ENCODE data around the gene CLRN3.

DNA sequence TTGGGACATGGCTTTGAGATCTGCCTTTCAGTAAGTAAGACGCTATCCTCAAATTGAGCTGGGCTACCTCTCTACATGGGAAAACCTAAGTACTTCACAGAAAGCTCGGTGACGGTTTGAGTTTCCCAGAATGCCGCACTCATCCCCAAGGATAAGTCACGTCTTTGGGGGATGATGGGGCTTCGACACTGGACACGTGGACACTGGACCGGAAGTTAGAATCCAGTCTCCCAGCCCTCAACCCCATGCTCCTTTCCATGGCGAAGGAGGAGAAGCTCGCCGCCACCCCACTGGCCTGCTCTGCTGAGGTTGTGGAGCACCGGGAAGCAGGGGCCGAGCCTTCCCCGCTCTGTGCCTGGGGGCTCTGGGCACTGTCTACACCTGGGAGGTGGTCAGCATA lies 41.6 kb upstream of the CLRN3 start:
- TF ChIP-seq, protein P1, sequence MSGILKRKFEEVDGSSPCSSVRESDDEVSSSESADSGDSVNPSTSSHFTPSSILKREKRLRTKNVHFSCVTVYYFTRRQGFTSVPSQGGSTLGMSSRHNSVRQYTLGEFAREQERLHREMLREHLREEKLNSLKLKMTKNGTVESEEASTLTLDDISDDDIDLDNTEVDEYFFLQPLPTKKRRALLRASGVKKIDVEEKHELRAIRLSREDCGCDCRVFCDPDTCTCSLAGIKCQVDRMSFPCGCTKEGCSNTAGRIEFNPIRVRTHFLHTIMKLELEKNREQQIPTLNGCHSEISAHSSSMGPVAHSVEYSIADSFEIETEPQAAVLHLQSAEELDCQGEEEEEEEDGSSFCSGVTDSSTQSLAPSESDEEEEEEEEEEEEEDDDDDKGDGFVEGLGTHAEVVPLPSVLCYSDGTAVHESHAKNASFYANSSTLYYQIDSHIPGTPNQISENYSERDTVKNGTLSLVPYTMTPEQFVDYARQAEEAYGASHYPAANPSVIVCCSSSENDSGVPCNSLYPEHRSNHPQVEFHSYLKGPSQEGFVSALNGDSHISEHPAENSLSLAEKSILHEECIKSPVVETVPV (CRISPR knock-in tag; IDR thresholded peaks at IDR 0.05) = no peak
- TF ChIP-seq ZNF8 (CRISPR knock-in tag; IDR thresholded peaks at IDR 0.05) (no peak), BACH2 (CRISPR knock-in tag; IDR thresholded peaks at IDR 0.05; ENCODE audit: borderline replicate concordance) (no peak), ARNTL (CRISPR knock-in tag; IDR thresholded peaks at IDR 0.05; ENCODE audit: borderline replicate concordance, low read depth) (no peak), ZNF565 (CRISPR knock-in tag; conservative IDR thresholded peaks at IDR 0.05; ENCODE audit: low read depth) (no peak), TCF4 (CRISPR knock-in tag; IDR thresholded peaks at IDR 0.05; ENCODE audit: borderline replicate concordance) (no peak)
- TF ChIP-seq, protein P2, sequence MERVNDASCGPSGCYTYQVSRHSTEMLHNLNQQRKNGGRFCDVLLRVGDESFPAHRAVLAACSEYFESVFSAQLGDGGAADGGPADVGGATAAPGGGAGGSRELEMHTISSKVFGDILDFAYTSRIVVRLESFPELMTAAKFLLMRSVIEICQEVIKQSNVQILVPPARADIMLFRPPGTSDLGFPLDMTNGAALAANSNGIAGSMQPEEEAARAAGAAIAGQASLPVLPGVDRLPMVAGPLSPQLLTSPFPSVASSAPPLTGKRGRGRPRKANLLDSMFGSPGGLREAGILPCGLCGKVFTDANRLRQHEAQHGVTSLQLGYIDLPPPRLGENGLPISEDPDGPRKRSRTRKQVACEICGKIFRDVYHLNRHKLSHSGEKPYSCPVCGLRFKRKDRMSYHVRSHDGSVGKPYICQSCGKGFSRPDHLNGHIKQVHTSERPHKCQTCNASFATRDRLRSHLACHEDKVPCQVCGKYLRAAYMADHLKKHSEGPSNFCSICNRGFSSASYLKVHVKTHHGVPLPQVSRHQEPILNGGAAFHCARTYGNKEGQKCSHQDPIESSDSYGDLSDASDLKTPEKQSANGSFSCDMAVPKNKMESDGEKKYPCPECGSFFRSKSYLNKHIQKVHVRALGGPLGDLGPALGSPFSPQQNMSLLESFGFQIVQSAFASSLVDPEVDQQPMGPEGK (CRISPR knock-in tag; IDR thresholded peaks at IDR 0.05; ENCODE audit: borderline replicate concordance) = no peak
